DOHH2 (cell line): ENCODE data around the gene CDKAL1.

Experiments used
- EZH2phosphoT487 ChIP-seq: fragments of 200-600 bp; sonication (generic); IDR thresholded peaks from 2 replicates; pipeline ENCODE4 v1.6.1; 2017; ENCODE audit warnings: borderline replicate concordance, mild to moderate bottlenecking, antibody characterized with exemption, low read length, moderate library complexity, mixed read lengths
- TF ChIP-seq, protein P1 (sequence below): fragments of 200-600 bp; sonication (generic); IDR thresholded peaks from one replicate; pipeline ENCODE4 v1.5.1; 2014; ENCODE audit warnings: antibody characterized with exemption, mild to moderate bottlenecking, low read depth, low read length; ENCODE audit not compliant: poor library complexity, severe bottlenecking

DNA sequence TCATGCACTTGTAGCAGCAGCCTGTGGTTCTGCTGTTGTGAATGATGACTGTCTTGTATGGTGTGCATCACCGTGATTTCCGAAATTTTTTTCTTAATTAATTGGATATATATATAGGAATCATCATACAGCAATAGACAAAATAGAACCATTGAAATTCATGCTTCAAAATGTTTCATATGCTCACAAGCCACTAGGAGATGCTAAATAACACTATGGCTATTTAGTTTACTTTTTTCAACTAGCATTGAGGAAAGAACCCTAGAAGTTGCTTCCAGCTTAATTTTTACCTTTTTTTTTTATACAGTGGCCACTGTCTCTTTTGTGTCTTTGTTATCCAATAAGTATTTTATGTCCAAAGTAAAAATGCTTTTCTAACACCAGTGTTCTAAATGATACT is 485.4 kb downstream of the CDKAL1 start:
- TF ChIP-seq, protein P1, sequence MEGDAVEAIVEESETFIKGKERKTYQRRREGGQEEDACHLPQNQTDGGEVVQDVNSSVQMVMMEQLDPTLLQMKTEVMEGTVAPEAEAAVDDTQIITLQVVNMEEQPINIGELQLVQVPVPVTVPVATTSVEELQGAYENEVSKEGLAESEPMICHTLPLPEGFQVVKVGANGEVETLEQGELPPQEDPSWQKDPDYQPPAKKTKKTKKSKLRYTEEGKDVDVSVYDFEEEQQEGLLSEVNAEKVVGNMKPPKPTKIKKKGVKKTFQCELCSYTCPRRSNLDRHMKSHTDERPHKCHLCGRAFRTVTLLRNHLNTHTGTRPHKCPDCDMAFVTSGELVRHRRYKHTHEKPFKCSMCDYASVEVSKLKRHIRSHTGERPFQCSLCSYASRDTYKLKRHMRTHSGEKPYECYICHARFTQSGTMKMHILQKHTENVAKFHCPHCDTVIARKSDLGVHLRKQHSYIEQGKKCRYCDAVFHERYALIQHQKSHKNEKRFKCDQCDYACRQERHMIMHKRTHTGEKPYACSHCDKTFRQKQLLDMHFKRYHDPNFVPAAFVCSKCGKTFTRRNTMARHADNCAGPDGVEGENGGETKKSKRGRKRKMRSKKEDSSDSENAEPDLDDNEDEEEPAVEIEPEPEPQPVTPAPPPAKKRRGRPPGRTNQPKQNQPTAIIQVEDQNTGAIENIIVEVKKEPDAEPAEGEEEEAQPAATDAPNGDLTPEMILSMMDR = no peak
- no peak for TF ChIP-seq EZH2phosphoT487
